ENCODE data around the gene KCNK4. TPM values are rescaled to one million over a fixed set of nuclear protein-coding genes. Genes with fewer than 3 reads are reported as not detected.

The KCNK4 gene
- total and polyA plus RNA-seq, 2 of the 13 experiments (the other 11 are each of a cell fraction or from before 2014, with no cell fraction given): not detected

DNA sequence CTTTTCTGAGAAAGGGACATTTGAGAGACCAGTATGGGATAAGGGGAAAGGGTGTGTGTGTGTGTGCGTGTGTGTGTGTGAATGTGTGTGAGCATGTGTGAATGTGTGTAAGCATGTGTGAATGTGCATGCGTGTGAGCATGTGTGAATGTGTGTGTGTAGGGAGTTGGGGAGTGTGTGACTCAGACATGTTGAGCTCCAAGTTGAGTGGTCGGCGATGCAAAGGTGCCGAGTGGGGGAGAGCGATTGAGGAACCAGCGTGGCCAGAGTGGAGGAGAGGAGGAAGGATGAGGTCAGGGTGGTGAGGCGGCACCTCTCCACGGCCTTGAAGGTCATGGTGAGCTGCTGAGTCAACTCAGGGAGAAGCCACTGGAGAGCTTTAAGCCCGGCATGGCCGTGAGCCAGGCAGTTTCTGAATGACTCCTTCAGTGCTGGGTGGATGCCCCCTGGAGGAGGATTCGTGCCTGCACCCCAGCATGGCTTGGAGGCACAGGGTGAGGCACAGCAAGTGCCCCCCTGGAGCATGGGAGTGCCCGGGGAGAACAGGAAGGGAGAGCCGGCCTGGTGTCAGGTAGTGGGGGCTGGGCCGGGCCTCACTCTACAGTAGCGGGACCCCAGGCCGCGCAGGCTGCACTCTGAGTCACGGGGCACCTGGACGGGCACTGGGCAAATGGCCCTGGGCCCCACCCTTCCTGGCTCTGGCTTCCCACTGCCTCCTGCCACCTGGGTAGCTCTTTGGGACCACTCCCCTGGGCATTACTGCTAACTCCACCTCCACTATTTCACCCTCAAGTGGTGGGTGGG, 40.7 kb downstream of the KCNK4 start (continued):
- peak; percentile 41; the same call in 1 of the 2 replicates for TF ChIP-seq ZNF788 (CRISPR knock-in tag; IDR thresholded peaks at IDR 0.05; ENCODE audit: borderline replicate concordance)
- TF ChIP-seq, protein P1, sequence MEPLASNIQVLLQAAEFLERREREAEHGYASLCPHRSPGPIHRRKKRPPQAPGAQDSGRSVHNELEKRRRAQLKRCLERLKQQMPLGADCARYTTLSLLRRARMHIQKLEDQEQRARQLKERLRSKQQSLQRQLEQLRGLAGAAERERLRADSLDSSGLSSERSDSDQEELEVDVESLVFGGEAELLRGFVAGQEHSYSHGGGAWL (CRISPR knock-in tag; IDR thresholded peaks at IDR 0.05): peak; percentile 58; the same call in 1 of the 2 replicates
- TF ChIP-seq, protein P2, sequence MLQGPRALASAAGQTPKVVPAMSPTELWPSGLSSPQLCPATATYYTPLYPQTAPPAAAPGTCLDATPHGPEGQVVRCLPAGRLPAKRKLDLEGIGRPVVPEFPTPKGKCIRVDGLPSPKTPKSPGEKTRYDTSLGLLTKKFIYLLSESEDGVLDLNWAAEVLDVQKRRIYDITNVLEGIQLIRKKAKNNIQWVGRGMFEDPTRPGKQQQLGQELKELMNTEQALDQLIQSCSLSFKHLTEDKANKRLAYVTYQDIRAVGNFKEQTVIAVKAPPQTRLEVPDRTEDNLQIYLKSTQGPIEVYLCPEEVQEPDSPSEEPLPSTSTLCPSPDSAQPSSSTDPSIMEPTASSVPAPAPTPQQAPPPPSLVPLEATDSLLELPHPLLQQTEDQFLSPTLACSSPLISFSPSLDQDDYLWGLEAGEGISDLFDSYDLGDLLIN (CRISPR knock-in tag; IDR thresholded peaks at IDR 0.05; ENCODE audit: borderline replicate concordance): no peak
- TF ChIP-seq SOX5 (CRISPR knock-in tag; IDR thresholded peaks at IDR 0.05; ENCODE audit: borderline replicate concordance): no peak
- no peak for TF ChIP-seq NFIB (CRISPR knock-in tag; IDR thresholded peaks at IDR 0.05; ENCODE audit: borderline replicate concordance)
- no peak for TF ChIP-seq TAF15 (IDR thresholded peaks at IDR 0.05; ENCODE audit: low read depth, low read length, poor library complexity, severe bottlenecking)
- 0 out of 2 replicates have a peak, but pooled peaks have one; percentile 44 for TF ChIP-seq RXRA (CRISPR knock-in tag; IDR thresholded peaks at IDR 0.05)
- TF ChIP-seq KMT2A (CRISPR knock-in tag; IDR thresholded peaks at IDR 0.05): no peak
- TF ChIP-seq, protein P3, sequence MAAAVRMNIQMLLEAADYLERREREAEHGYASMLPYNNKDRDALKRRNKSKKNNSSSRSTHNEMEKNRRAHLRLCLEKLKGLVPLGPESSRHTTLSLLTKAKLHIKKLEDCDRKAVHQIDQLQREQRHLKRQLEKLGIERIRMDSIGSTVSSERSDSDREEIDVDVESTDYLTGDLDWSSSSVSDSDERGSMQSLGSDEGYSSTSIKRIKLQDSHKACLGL (CRISPR knock-in tag; IDR thresholded peaks at IDR 0.05): no peak
- no peak for TF ChIP-seq REL (CRISPR knock-in tag; conservative IDR thresholded peaks at IDR 0.05)
- TF ChIP-seq GATAD1 (CRISPR knock-in tag; IDR thresholded peaks at IDR 0.05): peak; percentile 33; the same call in 1 of the 2 replicates
- TF ChIP-seq, protein P4, sequence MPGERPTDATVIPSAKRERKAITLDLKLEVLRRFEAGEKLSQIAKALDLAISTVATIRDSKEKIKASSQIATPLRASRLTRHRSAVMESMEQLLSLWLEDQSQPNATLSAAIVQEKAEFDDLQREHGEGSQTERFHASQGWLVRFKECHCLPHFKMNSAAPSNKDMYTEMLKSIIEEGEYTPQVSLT (CRISPR knock-in tag; IDR thresholded peaks at IDR 0.05; ENCODE audit: borderline replicate concordance, low read depth): no peak
- TF ChIP-seq ZNF747 (CRISPR knock-in tag; IDR thresholded peaks at IDR 0.05; ENCODE audit: borderline replicate concordance): no peak
- no peak for TF ChIP-seq ZSCAN20 (CRISPR knock-in tag; IDR thresholded peaks at IDR 0.05; ENCODE audit: borderline replicate concordance)
- no peak for TF ChIP-seq HIVEP1 (CRISPR knock-in tag; IDR thresholded peaks at IDR 0.05)
- TF ChIP-seq ZFP1 (CRISPR knock-in tag; IDR thresholded peaks at IDR 0.05): no peak
- no peak for TF ChIP-seq BHLHE40 (IDR thresholded peaks at IDR 0.05; ENCODE audit: low read length)
- no peak for TF ChIP-seq JUN (CRISPR knock-in tag; IDR thresholded peaks at IDR 0.05)
- TF ChIP-seq ZNF350 (CRISPR knock-in tag; IDR thresholded peaks at IDR 0.05; ENCODE audit: borderline replicate concordance, low read depth): no peak; the same call in 1 of the 2 replicates
- TF ChIP-seq SATB2 (CRISPR knock-in tag; IDR thresholded peaks at IDR 0.05): no peak
- TF ChIP-seq, protein P5, sequence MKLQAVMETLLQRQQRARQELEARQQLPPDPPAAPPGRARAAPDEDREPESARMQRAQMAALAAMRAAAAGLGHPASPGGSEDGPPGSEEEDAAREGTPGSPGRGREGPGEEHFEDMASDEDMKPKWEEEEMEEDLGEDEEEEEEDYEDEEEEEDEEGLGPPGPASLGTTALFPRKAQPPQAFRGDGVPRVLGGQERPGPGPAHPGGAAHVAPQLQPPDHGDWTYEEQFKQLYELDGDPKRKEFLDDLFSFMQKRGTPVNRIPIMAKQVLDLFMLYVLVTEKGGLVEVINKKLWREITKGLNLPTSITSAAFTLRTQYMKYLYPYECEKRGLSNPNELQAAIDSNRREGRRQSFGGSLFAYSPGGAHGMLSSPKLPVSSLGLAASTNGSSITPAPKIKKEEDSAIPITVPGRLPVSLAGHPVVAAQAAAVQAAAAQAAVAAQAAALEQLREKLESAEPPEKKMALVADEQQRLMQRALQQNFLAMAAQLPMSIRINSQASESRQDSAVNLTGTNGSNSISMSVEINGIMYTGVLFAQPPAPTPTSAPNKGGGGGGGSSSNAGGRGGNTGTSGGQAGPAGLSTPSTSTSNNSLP (IDR thresholded peaks at IDR 0.05; ENCODE audit: low read depth, low read length): no peak
- TF ChIP-seq, protein P6, sequence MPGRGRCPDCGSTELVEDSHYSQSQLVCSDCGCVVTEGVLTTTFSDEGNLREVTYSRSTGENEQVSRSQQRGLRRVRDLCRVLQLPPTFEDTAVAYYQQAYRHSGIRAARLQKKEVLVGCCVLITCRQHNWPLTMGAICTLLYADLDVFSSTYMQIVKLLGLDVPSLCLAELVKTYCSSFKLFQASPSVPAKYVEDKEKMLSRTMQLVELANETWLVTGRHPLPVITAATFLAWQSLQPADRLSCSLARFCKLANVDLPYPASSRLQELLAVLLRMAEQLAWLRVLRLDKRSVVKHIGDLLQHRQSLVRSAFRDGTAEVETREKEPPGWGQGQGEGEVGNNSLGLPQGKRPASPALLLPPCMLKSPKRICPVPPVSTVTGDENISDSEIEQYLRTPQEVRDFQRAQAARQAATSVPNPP (CRISPR knock-in tag; IDR thresholded peaks at IDR 0.05): no peak
- TF ChIP-seq BRCA1 (CRISPR knock-in tag; IDR thresholded peaks at IDR 0.05): no peak
- TF ChIP-seq ZNF781 (CRISPR knock-in tag; IDR thresholded peaks at IDR 0.05; ENCODE audit: borderline replicate concordance, not compliant biosample characterization): no peak
- peak; percentile 75 for TF ChIP-seq RAD21 (CRISPR knock-in tag; IDR thresholded peaks at IDR 0.05)
- no peak for TF ChIP-seq ZNF224 (CRISPR knock-in tag; IDR thresholded peaks at IDR 0.05)

Measured in HepG2 (cell line).